Measurements from ENCODE around the gene GNAQ. TPM values are rescaled to one million over a fixed set of nuclear protein-coding genes. Genes with fewer than 3 reads are reported as not detected.
A peak's percentile ranks its signal among the peaks of the same experiment; 100 is the strongest.

GNAQ gene
- total and polyA plus RNA-seq, 4 donors: 6.8 to 19.6 (median 12.6) TPM

DNA sequence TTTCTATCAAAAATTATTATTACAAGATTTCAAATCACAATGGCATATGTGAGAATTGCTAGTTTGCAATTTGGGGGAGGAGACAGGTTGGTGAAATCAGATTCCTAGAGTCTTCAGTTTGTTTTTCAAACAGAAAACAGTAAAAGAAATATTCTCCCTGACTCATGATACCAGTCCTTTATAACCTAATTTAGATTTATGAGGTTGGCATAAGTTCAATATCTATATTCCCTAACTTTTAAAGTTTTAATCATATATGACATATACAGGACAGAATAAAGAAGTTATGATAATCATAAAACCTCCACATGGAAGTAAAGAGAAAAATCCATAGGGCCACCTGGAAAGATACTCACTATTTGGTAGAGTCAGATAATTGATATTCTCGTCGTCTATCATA lies 216.4 kb downstream of the GNAQ start:
- Histone ChIP-seq H3K27me3 (ENCODE audit: control insufficient read depth in 4 of 4, insufficient read depth in 4 of 4, low read length in 3 of 4) (no peaks in the 10 kb centered on the region), H3K4me1 (ENCODE audit: control insufficient read depth in 4 of 4, insufficient read depth in 4 of 4, low read length in 3 of 4) (no peaks in the 10 kb centered on the region), H3K9me3 (ENCODE audit: control insufficient read depth in 4 of 4, low read length in 3 of 4) (no peaks in the 10 kb centered on the region), H3K4me3 (ENCODE audit: low read depth in 1 of 3, low read length in 3 of 3) (no peak overlapping the region), H3K9ac (ENCODE audit: low read depth in 1 of 2, low read length in 2 of 2) (no peak overlapping the region), H3K36me3 (ENCODE audit: control insufficient read depth in 4 of 4, insufficient read depth in 3 of 4, low read depth in 1 of 4, low read length in 3 of 4) (peaks cover 0 to 11% (median 5%) of the 10 kb centered on the region in 4 donors), H3K27ac (ENCODE audit: low read depth in 1 of 2, low read length in 2 of 2) (no peak overlapping the region)
- TF ChIP-seq, protein P1, sequence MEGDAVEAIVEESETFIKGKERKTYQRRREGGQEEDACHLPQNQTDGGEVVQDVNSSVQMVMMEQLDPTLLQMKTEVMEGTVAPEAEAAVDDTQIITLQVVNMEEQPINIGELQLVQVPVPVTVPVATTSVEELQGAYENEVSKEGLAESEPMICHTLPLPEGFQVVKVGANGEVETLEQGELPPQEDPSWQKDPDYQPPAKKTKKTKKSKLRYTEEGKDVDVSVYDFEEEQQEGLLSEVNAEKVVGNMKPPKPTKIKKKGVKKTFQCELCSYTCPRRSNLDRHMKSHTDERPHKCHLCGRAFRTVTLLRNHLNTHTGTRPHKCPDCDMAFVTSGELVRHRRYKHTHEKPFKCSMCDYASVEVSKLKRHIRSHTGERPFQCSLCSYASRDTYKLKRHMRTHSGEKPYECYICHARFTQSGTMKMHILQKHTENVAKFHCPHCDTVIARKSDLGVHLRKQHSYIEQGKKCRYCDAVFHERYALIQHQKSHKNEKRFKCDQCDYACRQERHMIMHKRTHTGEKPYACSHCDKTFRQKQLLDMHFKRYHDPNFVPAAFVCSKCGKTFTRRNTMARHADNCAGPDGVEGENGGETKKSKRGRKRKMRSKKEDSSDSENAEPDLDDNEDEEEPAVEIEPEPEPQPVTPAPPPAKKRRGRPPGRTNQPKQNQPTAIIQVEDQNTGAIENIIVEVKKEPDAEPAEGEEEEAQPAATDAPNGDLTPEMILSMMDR (IDR thresholded peaks at IDR 0.05; ENCODE audit: low read depth, low read length, missing input control): no peak
- TF ChIP-seq HNF4G (IDR thresholded peaks at IDR 0.05) (no peak), HNF4A (conservative IDR thresholded peaks at IDR 0.05) (no peak), EGR1 (IDR thresholded peaks at IDR 0.05; ENCODE audit: low read depth in 2 of 2) (no peak)
- no peak for DNase-seq (ENCODE audit: low spot score)
- WGBS: 89% methylated on average over 2 of the region's 2 CpGs

DNA sequence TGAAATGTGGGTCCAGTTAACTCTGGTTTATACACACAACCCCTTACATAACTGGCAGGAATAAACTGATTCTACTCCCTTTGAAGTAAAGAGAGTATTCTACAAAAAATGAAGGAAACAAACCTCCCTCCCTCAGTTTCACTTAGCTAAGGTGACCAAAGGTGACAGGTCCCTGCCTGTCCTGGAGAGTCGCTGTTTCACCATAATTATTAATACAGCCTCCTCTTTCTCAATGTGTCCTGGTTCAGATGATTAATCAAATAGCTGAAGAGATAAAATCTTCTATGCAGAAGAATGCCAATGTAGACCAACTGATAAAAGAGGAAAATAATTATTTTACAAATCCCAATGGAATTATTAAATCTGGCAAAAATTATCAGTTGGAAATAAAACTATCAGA lies 219.8 kb downstream of the GNAQ start:
- Histone ChIP-seq H3K27me3 (ENCODE audit: control insufficient read depth in 4 of 4, insufficient read depth in 4 of 4, low read length in 3 of 4) (no peaks in the 10 kb centered on the region), H3K9me3 (ENCODE audit: control insufficient read depth in 4 of 4, low read length in 3 of 4) (no peaks in the 10 kb centered on the region), H3K9ac (ENCODE audit: low read depth in 1 of 2, low read length in 2 of 2) (no peak overlapping the region), H3K27ac (ENCODE audit: low read depth in 1 of 2, low read length in 2 of 2) (no peak overlapping the region), H3K4me3 (ENCODE audit: low read depth in 1 of 3, low read length in 3 of 3) (no peak overlapping the region), H3K36me3 (ENCODE audit: control insufficient read depth in 4 of 4, insufficient read depth in 3 of 4, low read depth in 1 of 4, low read length in 3 of 4) (peaks cover 0 to 11% (median 5%) of the 10 kb centered on the region in 4 donors), H3K4me1 (ENCODE audit: control insufficient read depth in 4 of 4, insufficient read depth in 4 of 4, low read length in 3 of 4) (peaks cover 1 to 19% (median 9%) of the 10 kb centered on the region in 4 donors)
- TF ChIP-seq SP1 (IDR thresholded peaks at IDR 0.05) (no peak), GABPA (IDR thresholded peaks at IDR 0.05 in 1 of 2, conservative IDR thresholded peaks at IDR 0.05 in 1 of 2) (no peak), RAD21 (IDR thresholded peaks at IDR 0.05) (peak; percentile 23 to 33), HNF4G (IDR thresholded peaks at IDR 0.05) (no peak), RXRA (IDR thresholded peaks at IDR 0.05) (peak in 1 of 2 donors; percentile 7)
- 56% methylated on average over 1 of the region's 1 CpG for WGBS
- no peak for DNase-seq (ENCODE audit: low spot score)

DNA sequence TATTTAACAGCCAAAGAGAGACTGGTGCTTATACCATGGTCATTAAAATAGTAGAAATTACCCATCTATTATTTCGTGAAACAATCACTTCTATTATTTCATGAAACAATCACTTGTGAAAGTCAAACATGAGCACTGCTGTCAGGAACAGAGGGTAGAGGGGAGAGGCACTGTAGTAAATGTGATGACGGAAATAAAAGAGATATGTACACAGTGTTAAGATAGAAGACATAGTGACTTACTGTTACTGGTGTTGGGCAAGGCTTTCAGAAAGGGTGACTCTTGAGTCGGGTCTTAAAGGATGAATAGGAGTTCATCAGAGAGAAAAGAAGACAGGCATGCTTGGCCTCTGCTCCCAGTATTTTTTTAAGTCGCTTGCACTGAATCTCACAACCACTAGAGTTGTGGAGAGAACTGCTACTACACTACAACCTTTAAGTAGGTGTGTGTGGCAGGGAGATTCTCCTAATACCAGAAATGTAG lies 220.9 kb downstream of the GNAQ start:
- Histone ChIP-seq H3K4me3 (ENCODE audit: low read depth in 1 of 3, low read length in 3 of 3) (no peak overlapping the region), H3K4me1 (ENCODE audit: control insufficient read depth in 4 of 4, insufficient read depth in 4 of 4, low read length in 3 of 4) (peaks cover 1 to 19% (median 9%) of the 10 kb centered on the region in 4 donors), H3K9me3 (ENCODE audit: control insufficient read depth in 4 of 4, low read length in 3 of 4) (no peaks in the 10 kb centered on the region), H3K27ac (ENCODE audit: low read depth in 1 of 2, low read length in 2 of 2) (no peak overlapping the region), H3K9ac (ENCODE audit: low read depth in 1 of 2, low read length in 2 of 2) (no peak overlapping the region), H3K36me3 (ENCODE audit: control insufficient read depth in 4 of 4, insufficient read depth in 3 of 4, low read depth in 1 of 4, low read length in 3 of 4) (peaks cover 0 to 11% (median 5%) of the 10 kb centered on the region in 4 donors), H3K27me3 (ENCODE audit: control insufficient read depth in 4 of 4, insufficient read depth in 4 of 4, low read length in 3 of 4) (no peaks in the 10 kb centered on the region)
- WGBS: 88% methylated on average over 4 of the region's 4 CpGs
- DNase-seq (ENCODE audit: low spot score): no peak
- TF ChIP-seq TAF1 (conservative IDR thresholded peaks at IDR 0.05) (no peak), EGR1 (IDR thresholded peaks at IDR 0.05; ENCODE audit: low read depth in 2 of 2) (no peak), FOXA1 (IDR thresholded peaks at IDR 0.05) (no peak), RAD21 (IDR thresholded peaks at IDR 0.05) (no peak), SP1 (IDR thresholded peaks at IDR 0.05) (no peak), HNF4G (IDR thresholded peaks at IDR 0.05) (no peak), RXRA (IDR thresholded peaks at IDR 0.05) (no peak), JUND (IDR thresholded peaks at IDR 0.05) (no peak)
- TF ChIP-seq, protein P2, sequence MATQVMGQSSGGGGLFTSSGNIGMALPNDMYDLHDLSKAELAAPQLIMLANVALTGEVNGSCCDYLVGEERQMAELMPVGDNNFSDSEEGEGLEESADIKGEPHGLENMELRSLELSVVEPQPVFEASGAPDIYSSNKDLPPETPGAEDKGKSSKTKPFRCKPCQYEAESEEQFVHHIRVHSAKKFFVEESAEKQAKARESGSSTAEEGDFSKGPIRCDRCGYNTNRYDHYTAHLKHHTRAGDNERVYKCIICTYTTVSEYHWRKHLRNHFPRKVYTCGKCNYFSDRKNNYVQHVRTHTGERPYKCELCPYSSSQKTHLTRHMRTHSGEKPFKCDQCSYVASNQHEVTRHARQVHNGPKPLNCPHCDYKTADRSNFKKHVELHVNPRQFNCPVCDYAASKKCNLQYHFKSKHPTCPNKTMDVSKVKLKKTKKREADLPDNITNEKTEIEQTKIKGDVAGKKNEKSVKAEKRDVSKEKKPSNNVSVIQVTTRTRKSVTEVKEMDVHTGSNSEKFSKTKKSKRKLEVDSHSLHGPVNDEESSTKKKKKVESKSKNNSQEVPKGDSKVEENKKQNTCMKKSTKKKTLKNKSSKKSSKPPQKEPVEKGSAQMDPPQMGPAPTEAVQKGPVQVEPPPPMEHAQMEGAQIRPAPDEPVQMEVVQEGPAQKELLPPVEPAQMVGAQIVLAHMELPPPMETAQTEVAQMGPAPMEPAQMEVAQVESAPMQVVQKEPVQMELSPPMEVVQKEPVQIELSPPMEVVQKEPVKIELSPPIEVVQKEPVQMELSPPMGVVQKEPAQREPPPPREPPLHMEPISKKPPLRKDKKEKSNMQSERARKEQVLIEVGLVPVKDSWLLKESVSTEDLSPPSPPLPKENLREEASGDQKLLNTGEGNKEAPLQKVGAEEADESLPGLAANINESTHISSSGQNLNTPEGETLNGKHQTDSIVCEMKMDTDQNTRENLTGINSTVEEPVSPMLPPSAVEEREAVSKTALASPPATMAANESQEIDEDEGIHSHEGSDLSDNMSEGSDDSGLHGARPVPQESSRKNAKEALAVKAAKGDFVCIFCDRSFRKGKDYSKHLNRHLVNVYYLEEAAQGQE (IDR thresholded peaks at IDR 0.05): no peak
- TF ChIP-seq, protein P3, sequence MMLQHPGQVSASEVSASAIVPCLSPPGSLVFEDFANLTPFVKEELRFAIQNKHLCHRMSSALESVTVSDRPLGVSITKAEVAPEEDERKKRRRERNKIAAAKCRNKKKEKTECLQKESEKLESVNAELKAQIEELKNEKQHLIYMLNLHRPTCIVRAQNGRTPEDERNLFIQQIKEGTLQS (IDR thresholded peaks at IDR 0.05): no peak
- TF ChIP-seq, protein P4, sequence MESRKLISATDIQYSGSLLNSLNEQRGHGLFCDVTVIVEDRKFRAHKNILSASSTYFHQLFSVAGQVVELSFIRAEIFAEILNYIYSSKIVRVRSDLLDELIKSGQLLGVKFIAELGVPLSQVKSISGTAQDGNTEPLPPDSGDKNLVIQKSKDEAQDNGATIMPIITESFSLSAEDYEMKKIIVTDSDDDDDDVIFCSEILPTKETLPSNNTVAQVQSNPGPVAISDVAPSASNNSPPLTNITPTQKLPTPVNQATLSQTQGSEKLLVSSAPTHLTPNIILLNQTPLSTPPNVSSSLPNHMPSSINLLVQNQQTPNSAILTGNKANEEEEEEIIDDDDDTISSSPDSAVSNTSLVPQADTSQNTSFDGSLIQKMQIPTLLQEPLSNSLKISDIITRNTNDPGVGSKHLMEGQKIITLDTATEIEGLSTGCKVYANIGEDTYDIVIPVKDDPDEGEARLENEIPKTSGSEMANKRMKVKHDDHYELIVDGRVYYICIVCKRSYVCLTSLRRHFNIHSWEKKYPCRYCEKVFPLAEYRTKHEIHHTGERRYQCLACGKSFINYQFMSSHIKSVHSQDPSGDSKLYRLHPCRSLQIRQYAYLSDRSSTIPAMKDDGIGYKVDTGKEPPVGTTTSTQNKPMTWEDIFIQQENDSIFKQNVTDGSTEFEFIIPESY (IDR thresholded peaks at IDR 0.05): no peak
